ENCODE results near the gene GATD1. TPM values are rescaled to one million over a fixed set of nuclear protein-coding genes. Genes with fewer than 3 reads are reported as not detected.
A peak's percentile ranks its signal among the peaks of the same experiment; 100 is the strongest.

Gene GATD1, protein sequence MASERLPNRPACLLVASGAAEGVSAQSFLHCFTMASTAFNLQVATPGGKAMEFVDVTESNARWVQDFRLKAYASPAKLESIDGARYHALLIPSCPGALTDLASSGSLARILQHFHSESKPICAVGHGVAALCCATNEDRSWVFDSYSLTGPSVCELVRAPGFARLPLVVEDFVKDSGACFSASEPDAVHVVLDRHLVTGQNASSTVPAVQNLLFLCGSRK
- 100 to 1,000 TPM in 1 of 4 donors, 10 to 100 TPM in 3; 28.0 to 239 (median 38.4) TPM for total RNA-seq

DNA sequence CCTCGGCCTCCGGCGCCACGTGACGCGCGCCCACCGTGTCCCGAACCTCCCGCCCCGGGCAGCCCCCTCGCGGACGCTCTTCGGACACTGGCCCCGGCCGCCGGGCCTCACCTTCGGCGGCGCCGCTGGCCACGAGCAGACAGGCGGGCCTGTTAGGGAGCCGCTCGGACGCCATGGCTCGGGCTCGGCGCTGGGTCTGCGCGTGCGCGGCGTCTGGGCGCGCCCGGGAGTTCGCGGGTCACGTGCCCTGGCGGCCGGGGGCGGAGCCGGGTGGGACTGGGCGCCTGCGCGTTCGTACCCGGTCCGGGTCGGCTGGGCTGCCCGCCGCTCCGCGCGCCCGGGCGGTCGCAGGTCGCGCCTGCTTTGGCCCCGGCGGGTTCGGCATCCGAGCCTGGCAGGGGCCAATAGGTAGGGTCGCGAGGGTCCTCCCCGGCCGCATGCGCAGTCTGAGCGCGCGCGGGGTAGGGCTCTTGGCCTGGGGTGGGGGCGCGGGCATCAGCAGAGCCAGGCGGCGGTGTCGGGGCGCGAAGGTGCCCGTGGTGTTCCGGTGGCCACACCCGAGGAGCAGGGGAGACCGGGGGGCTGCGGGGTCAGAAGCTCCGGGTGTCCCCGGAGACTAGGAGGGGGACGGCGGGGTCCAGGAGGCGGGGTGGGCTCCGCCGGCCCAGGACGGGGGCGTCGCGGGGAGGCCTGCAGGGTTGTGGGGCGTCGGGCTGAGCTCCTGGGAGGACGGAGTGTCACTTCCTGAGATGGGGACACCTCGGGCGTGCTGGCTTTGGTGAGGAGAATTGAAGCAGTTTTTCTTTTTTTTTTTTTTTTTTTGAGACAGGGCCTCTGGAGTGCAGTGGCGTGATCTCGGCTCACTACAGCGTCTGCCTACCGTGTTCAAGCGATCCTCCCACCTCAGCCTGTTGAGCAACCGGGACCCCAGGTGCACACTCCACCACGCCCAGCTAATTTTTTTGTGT, at the start of gene GATD1:
Gene GATD1, minus strand, starts transcription at position 200 of the 968 bp plus-strand sequence. Its CDS starts 25 bp downstream, at position 175.
- H3K4me3 ChIP-seq = peak within 1 kb of the TSS; percentile 93 to 100 (median 95)
- H3K27me3 ChIP-seq = no peaks in the 10 kb centered on the region
- intact Hi-C loops (cut with DNase I; ENCODE audit: low total_unique reads) (no loop called here), in situ Hi-C loops (cut with MboI; ENCODE audit: low pct_ligation_motif_present in 1 of 4, low pct_unique_long_range_greater_than_20kb in 1 of 4, low sequenced_read_pairs in 3 of 4) (no loop called here)
- peaks cover 24 to 29% (median 27%) of the 10 kb centered on the region in 4 donors for H3K4me1 ChIP-seq
- DNase-seq = peak; percentile 95
- peak within 1 kb of the TSS; percentile 88 to 93 (median 89) for H3K27ac ChIP-seq
- peak; percentile 65 for TF ChIP-seq POLR2A (IDR thresholded peaks at IDR 0.05)
- peak; percentile 17 to 83 (median 83) for TF ChIP-seq POLR2AphosphoS5 (IDR thresholded peaks at IDR 0.05)
- TF ChIP-seq, protein P1, sequence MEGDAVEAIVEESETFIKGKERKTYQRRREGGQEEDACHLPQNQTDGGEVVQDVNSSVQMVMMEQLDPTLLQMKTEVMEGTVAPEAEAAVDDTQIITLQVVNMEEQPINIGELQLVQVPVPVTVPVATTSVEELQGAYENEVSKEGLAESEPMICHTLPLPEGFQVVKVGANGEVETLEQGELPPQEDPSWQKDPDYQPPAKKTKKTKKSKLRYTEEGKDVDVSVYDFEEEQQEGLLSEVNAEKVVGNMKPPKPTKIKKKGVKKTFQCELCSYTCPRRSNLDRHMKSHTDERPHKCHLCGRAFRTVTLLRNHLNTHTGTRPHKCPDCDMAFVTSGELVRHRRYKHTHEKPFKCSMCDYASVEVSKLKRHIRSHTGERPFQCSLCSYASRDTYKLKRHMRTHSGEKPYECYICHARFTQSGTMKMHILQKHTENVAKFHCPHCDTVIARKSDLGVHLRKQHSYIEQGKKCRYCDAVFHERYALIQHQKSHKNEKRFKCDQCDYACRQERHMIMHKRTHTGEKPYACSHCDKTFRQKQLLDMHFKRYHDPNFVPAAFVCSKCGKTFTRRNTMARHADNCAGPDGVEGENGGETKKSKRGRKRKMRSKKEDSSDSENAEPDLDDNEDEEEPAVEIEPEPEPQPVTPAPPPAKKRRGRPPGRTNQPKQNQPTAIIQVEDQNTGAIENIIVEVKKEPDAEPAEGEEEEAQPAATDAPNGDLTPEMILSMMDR (IDR thresholded peaks at IDR 0.05) = no peak
- WGBS, 2 donors (ENCODE audit: low coverage in 1 of 2) = 1% methylated on average over 50 of the region's 110 CpGs; no CpG with 5 or more reads in 1 of the 2 donors
- no peaks in the 10 kb centered on the region for H3K36me3 ChIP-seq
- no peaks in the 10 kb centered on the region for H3K9me3 ChIP-seq

GRCh38 chr11:826836-827145, 49.5 kb upstream of the GATD1 start:
- H3K4me1 ChIP-seq = peaks cover 28 to 87% (median 78%) of the 10 kb centered on the region in 4 donors
- intact Hi-C loops (cut with DNase I; ENCODE audit: low total_unique reads) = no loop called here
- TF ChIP-seq, protein P1 (IDR thresholded peaks at IDR 0.05) = no peak
- TF ChIP-seq POLR2A (IDR thresholded peaks at IDR 0.05) (no peak), POLR2AphosphoS5 (IDR thresholded peaks at IDR 0.05) (no peak), EP300 (IDR thresholded peaks at IDR 0.05; ENCODE audit: low read depth) (no peak)
- H3K27me3 ChIP-seq = peaks cover 66% of the 10 kb centered on the region
- 3% methylated on average over 16 of the region's 22 CpGs; no CpG with 5 or more reads in 1 of the 2 donors for WGBS, 2 donors (ENCODE audit: low coverage in 1 of 2)
- peak overlapping the region; percentile 25 to 64 (median 46) for H3K4me3 ChIP-seq
- peak overlapping the region; percentile 91 to 95 (median 94) for H3K27ac ChIP-seq
- in situ Hi-C loops (cut with MboI; ENCODE audit: low pct_ligation_motif_present in 1 of 4, low pct_unique_long_range_greater_than_20kb in 1 of 4, low sequenced_read_pairs in 3 of 4) = no loop called here
- H3K9me3 ChIP-seq = no peaks in the 10 kb centered on the region
- no peak for DNase-seq
- peaks cover 0 to 14% (median 0%) of the 10 kb centered on the region in 4 donors for H3K36me3 ChIP-seq

DNA sequence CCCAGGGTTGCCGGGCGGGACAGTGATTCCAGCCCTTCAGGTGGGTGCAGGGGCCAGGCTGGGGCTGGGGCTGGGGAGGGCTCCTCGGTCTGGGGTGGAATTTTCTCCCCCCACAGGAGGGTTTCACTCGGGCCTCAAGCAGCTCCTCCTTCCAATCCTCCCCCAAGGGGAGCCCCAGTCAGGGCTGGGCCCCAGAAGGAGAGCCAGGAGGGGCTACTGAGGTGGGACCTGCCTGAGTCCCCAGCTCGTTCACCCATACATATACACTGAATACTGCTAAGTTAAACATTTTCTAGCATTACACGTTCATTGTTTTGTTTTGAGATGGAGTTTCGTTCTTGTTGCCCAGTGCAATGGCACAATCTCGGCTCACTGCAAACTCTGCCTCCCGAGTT, 48.9 kb upstream of the GATD1 start:
- Histone ChIP-seq H3K4me3 (peak overlapping the region in 2 of 4 donors; percentile 50 to 64), H3K9me3 (no peaks in the 10 kb centered on the region), H3K27ac (peak overlapping the region; percentile 91 to 95 (median 94)), H3K27me3 (peaks cover 60% of the 10 kb centered on the region), H3K36me3 (peaks cover 0 to 14% (median 0%) of the 10 kb centered on the region in 4 donors), H3K4me1 (peaks cover 32 to 87% (median 82%) of the 10 kb centered on the region in 4 donors)
- no peak for DNase-seq
- in situ Hi-C loops (cut with MboI; ENCODE audit: low pct_ligation_motif_present in 1 of 4, low pct_unique_long_range_greater_than_20kb in 1 of 4, low sequenced_read_pairs in 3 of 4) = no loop called here
- TF ChIP-seq POLR2AphosphoS5 (IDR thresholded peaks at IDR 0.05) (no peak), POLR2A (IDR thresholded peaks at IDR 0.05) (no peak), EP300 (IDR thresholded peaks at IDR 0.05; ENCODE audit: low read depth) (no peak)
- TF ChIP-seq, protein P1 (IDR thresholded peaks at IDR 0.05) = no peak
- intact Hi-C loops (cut with DNase I; ENCODE audit: low total_unique reads) = no loop called here
- 43% methylated on average over 6 of the region's 9 CpGs; no CpG with 5 or more reads in 1 of the 2 donors for WGBS, 2 donors (ENCODE audit: low coverage in 1 of 2)
